GM21737 (cell line): ENCODE measurements around the gene DNTT.

Experiments used
- ATAC-seq: cut with Tn5 transposase; IDR thresholded peaks from one replicate; pipeline ENCODE4 v1.9.1; 2021; ENCODE audit warnings: mild to moderate bottlenecking, moderate library complexity; ENCODE audit not compliant: unreplicated experiment

DNTT gene

DNA sequence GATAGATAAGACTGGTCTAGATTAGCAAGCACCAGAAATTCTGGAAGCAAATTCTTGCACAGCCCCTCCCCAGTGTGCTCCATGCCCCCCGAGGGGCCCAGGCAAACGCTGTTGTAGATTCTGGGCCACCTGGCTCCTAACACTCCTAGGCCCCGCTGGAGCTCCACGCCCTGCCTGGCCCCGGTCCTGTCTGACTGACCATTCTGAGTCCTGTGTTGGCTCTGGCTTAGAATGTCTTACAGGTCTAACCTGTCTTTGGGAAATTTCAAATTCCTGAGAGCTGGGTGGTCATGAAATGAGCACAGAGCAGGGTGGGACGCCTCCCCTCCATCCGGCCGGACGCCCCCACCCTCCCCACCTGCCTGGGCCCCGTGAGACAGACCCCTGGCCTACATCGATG is 67.1 kb downstream of the DNTT start:
- no peak for ATAC-seq

DNA sequence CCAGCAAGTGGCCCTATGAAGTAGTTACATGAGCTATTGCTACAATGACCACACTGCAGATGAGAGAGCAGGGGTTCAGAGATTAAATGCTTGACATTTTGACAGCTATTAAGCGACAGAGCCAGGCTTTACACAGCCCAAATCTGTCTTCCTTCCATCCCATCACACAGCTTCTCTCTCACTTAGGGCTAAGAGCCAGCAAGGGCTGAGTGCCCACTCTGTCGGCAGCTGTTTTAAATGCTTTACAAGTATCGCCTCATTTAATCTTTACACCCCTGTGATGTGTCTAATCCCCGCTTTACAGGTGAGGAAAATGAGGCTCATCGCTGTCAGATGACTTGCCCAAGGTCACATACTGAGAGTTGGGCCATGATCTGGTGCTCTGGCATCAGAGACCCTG is 69.8 kb downstream of the DNTT start:
- no peak for ATAC-seq

DNA sequence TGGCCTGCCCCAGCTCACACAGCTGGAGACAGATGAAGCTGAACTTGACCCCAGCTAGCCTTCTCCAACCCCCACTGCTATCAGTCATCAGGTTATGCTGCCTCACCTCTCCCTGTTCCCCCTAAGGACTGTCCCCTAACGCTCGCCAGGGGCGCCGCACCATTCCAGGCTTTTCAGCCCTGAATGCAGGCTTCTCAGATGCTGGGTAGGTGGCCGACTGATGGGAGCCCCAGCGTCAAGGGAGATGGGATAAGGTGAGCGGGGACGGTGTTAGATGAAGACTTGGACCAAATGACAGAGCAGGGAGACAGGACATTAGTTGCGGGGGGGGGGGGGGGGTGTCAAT is 70.4 kb downstream of the DNTT start:
- ATAC-seq = no peak

DNA sequence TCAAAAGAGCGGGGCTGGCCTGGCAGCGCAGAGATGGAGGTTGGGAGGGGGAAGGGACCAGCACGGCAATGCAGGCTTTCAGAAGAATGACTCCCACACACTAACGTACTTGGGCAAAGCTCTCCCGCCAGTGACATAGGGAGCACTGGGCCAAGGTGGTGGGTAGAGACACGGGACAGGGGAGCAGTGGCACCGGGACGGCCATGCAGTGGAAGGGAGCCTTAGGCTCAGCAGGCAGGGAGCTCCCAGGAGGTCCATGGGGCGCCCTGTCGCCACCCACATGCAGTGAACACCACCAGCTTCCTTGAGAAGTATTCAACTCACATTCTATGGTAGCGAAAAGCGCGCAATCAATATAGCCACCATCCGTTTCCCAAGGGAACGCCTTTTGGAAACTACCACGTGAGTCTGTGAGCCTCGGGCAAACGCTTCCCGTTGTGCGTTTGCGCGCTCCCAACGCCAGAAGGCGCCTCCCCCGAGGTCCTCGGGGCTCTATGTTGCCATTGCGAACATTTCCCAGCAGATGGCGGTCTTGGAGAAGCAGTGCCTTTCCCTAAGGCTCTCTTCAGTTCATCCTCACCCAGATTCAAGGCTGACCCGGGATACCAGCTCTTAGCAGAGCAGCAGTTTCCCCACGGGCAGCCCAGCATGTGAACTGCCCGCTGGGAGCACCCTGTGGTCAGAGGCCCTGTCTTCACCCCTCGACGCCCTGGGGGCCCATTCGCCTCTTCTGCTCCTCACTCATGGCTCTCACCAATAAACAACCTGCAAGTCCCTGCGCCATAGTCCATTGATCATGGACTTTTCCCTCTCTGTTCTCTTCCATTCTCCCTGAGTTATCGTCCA is 71.0 kb downstream of the DNTT start:
- peak; percentile 86 for ATAC-seq

DNA sequence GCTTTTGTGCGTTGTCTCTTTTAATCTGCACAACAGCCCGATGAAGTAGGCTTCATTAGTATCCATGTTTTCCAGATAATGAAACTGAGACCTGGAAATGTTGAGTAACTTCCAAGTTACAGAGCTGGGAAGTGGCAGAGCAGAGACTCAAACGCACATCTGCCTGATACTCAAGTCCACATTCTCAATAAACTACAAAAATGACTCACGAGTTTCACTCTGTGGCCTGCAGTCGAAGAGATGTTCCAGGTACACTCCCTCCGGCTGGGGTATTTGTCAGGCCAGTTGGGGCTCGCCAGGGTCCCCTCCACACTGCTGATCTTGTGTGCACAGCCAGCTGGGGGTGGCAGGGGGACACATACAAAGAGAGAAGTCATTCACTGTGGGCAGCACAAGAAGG is 72.2 kb downstream of the DNTT start:
- ATAC-seq = no peak

DNA sequence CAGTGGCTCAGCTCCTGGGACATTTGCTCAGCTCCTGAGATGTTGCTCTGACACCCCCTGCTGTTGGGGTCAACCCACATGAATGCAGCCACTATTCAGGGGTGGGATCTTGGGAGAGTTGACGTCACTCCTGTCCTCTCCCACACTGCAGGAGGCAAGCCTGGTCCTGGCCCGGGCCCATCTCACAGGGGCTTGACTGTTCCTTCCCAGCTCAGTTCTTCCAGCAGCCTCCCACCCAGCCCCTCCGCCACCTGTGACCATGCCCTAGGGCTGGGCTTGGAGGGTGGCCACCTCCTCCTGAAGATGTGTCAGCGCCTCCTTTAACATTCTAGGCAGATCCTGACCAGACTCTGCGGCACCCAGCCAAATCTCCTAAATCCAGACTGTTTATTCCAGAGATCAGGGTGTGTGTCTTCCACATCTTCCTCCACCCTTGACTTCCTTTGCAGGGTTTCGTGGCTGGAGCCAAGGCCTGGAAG is 73.6 kb downstream of the DNTT start:
- ATAC-seq = no peak

DNA sequence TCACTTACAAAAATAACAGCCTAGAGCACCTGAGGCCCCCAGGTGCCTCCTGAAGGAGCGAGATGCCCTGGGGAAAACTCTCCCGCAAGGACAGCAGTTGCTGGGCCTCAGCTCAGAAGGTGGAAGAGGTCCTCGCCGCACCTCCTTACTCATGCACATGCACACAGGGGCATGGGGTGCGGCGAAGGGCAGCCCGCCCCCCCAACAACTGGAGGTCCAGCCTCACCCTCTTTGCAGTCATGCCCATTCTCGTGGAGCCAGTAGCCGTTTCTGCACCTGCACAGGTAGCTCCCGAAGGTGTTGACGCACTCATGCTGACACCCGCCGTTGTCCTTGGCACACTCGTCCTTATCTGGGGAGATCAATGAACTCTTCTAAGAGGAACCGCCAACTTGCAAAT is 74.5 kb downstream of the DNTT start:
- ATAC-seq = no peak

DNA sequence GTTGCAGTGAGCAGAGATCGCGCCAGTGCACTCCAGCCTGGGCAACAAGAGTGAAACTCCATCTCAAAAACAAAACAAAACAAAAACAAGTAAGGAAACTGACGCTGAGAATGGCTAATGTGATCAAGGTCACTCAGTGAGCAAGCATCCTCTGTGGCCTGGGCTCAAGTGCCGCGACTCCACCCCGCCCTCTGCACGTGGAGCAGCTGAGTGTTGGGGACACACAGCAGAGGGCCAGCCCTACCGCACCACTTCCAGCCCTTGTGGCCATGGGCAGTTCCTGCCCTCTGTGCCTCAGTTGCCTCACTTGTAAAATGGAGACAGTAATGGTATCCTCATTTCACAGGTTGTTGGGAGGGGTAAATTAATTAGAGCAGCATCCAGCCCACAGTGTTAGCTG is 75.5 kb downstream of the DNTT start:
- no peak for ATAC-seq

DNA sequence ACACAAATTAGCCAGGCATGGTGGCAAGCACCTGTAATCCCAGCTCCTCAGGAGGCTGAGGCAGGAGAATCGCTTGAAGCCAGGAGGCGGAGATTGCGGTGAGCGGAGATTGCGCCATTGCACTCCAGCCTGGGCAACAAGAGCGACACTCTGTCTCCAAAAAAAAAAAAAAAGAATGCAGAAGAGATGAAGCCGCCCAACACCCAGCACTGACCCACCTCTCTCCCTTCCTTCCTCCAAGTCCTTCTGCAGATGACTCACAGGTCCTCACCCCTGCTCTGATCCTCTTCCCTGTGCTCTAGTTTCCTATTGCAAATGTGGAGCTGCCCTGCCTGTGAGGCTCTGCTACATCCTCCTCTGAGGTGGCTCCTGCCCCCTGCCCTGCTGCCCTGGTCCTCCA is 76.6 kb downstream of the DNTT start:
- ATAC-seq = no peak

DNA sequence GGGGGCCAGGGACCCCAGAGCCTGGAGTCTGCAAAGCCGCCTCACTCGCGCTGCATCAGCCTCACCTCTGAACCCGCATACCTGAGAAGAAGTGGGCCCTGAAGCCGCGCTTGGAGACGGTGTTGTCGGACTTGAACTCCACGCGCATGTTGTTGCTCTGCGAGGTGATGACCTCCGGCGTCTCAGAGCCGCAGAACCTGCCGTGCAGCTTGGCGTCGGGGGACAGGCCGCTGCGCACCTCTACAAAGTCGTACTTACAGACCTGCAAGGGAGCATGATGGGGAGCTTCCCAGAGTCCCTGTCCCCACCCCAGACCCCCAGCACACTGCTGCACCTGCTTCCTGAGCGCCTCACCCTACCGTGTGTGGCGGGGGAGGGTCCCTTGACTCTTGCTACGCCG is 80.3 kb downstream of the DNTT start:
- no peak for ATAC-seq

DNA sequence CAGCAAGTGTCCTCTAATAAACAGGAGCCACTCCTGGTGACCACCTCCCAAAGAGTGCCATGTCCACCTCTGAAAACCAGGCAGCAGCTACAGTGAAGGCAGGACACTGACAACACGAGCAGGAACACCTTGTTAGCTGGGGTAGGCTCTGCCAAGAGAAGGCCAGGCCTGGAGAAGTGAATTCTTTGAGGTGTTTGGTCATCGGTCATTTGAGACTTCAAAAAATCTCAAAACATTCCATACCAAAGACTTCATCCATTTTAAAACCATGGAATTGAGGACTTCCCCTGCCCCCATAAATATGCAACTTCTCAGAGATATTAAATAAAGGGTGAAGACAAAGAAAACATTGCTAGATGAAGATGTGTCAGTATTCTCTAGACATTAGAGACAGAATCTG is 82.9 kb downstream of the DNTT start:
- no peak for ATAC-seq

DNA sequence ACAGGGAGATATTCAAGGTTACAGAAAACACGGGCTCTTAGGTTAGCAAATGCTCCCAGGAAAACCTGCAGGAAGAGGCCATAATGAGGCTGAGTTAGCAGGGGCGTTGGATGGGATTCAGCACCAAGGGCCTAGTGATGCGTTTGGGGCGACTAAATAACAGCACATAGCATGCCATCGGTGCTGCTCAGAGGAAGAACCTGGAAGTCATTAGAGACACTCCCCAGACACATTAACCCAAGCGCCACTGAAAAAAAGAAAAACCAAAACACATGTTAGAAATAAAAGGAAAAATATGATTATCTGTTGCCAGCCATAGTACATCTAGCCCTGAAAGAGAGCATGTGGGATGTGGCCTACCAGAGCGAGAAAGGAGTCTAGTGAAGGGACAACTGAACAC is 83.4 kb downstream of the DNTT start:
- no peak for ATAC-seq
